ENCODE data around the gene CDADC1.

Gene CDADC1

DNA sequence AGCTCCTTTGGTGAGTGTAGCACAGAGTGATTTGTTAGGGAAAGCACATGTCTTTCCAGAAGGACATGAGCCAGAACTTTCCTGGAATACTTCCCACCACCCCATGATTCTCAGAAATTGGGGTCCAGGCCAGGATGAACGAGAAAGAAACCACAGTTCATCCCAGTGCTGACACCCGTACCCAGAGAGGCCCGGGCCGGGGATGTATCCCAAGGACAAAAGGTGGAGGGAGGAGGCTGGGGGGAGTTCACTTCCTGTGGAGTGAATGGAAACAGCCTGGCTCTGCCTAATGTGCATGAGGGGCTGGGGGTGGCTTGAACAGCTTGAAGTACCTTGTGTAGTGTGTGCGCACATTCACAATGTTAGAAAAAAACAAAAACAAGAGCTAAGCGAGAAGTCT lies 47.5 kb downstream of the CDADC1 start:
- no peak for DNase-seq (ENCODE audit: low spot score)

DNA sequence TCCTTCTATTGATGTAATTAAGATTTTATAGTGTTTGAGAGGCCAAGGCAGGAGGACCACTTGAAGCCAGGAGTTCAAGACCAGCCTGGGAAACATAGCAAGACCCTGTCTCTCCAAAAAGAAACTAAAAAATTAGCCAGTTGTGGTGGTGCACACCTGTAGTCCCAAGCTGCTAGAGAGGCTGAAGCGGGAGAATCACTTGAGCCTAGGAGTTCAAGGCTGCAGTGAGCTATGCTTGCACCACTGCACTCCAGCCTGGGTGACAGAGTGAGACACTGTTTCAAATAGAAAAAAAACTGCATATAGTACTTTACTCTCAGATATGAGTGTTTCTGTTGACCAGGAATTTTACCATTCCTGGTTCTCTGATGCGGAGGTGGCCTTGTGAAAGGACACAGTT lies 48.9 kb downstream of the CDADC1 start:
- DNase-seq (ENCODE audit: low spot score): no peak

DNA sequence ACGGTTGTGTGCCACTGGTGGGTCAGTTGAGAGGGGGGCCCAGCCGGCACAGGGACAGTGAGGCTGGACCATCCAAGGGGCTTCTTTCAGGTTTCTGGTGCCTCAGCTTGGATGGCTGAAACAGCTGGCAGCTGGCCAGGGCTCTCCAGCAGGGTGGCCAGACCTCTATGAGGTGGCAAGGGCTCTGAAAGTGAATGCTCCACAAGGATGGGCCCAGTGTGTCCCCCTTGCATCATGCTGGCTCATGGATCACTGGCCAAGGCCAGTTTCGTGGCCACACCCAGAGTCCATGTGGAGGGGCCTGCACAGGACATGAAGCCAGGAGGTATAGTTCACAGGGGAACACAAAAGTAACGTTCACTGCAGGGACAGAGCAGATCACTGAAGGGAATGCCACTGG lies 49.6 kb downstream of the CDADC1 start:
- no peak for DNase-seq (ENCODE audit: low spot score)

DNA sequence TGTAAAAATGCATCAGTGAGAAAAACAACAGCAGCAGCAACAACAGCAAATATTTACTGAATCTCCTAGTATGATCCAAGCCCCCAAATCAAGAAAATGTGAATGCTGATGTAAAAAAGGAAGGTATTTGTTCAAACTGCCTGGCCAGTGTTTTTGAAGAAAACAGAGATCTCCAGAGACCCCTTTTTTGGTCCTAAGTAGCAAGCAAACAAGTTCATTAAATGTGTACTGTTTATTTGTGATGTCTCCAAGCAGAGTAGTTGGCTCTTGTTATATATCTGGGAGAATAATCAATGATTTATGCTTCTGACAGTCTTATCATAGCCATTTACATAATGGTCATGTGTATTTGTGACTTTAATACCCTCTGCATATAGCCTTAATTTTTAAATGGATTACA lies 50.7 kb downstream of the CDADC1 start:
- no peak for DNase-seq (ENCODE audit: low spot score)

DNA sequence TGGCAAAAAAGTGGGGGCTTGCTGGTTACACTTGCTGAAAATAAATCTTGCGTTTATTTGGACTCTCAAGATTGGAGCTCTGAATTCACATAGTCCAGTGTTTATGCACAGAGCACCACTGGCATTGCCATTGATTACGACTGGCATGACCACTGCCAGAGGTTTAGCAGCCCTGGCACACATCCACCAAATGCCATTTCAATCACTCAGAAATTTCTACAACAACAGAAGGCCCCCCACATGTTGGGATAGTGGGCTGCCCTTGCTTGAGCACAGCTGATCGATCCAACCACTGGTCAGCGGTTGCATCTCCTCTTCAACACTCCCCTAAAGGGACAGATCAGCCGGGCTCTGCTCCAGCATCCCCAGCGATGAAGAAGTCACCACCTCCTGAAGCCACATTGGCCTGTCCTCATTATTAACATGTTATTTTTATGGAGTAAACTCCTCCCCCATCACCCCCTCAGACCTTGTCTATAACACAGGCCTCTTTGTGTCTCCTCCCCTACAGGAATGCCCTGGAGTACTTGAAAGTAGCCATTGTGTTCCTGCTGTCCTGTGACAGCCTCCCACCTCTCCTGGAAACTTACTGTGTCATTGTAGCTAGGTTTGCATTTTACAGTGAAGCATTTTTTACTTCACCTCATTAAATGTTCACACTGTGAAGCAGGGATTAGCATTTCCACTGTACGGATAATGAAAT lies 51.3 kb downstream of the CDADC1 start:
- DNase-seq (ENCODE audit: low spot score): no peak

DNA sequence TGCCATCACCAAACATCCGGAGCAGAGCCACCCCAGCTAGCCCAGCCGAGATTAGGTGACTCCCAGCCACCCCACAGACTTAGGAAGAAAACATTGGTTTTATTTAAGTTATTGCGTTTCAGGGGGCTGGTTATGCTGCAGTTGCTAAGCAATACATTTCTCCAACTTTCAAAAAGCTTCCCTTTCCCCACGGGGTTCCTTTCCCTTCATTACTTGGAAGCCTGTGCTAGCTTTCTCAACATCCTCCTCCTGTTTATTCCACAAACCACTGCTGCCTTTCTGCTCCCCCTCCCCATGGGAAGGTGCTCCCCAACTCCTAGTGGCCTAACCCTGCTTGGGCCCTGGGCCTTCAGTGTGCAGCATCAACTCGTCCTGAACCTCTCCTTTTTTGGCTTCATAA lies 52.6 kb downstream of the CDADC1 start:
- DNase-seq (ENCODE audit: low spot score): no peak

DNA sequence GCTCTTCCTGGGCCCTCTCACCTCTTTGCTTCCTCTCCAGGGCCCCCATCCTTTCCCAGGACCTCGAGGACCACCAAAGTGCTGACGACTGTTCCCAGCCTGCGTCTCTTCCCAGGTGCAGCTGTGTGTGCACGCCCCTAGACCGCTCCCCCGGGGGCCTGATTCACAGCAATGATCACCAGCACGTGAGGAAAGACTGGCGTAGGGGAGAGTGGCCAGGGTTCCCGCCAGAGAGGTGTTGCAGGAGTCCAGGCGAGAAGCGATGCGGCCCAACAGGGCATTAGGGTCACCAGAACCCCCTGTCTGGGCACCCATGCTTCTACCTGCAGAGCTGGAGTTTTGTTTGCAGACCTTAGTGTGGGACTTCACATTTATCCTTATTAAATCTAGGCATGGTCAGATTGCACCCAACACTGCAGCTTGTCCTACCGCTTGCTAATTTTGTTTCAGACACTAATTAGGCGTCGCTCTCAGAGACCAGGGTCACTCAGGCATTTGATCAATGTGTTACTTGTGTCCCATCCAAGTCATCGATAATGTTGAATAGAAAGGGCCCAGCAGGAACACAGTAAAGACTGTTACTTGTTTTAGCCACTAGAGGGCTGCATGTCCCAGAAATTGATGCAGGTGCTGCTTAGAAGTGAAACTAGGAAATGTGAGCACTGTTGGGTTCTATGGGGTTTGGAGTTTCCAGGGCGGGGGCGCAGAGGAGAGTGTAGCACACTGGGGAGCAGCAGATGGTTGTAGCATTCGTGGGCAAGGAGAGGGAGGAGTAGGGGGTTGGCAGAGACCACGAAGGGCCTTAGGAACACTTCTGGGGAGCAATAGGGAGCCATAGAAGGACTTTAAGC lies 53.2 kb downstream of the CDADC1 start:
- peak; percentile 90 for DNase-seq (ENCODE audit: low spot score)

DNA sequence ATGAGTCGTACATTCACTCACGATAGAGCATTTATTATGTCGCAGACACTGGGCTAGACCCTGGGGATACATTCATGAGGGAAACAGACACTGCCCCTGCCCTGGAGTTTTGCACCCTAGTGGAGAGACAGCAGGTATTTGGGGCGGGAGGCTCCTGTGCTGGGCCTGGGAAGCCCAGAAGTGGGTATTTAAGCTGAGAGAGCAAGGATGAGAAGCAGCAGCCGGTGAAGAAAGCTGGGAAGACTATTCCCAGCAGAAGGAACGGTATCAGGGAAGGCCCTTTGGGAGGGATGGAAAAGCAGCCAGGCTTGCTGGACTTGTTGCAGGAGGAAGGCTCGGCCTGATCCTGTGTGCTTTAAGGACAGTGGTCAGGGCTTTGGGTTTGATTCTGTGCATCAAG lies 54.5 kb downstream of the CDADC1 start:
- no peak for DNase-seq (ENCODE audit: low spot score)

DNA sequence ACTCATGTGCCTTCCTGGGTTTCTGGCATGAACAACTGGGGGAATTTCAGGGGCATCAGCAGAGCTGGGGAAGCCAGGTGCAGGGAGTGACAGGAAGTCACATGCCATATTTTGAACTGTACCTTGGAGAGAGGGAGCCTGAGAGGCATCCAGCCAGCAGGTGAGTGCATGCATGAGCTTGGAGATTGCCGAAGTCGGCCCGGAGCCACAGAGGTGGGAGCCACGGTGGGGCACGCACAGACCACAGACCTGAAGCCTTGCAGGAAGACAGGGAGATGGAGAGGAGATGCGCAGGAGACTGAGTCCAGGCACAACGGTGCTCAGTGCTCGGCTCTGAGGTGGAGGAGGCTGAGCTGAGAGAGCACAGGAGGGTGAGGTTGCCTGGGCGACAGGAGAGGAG lies 55.1 kb downstream of the CDADC1 start:
- no peak for DNase-seq (ENCODE audit: low spot score)

DNA sequence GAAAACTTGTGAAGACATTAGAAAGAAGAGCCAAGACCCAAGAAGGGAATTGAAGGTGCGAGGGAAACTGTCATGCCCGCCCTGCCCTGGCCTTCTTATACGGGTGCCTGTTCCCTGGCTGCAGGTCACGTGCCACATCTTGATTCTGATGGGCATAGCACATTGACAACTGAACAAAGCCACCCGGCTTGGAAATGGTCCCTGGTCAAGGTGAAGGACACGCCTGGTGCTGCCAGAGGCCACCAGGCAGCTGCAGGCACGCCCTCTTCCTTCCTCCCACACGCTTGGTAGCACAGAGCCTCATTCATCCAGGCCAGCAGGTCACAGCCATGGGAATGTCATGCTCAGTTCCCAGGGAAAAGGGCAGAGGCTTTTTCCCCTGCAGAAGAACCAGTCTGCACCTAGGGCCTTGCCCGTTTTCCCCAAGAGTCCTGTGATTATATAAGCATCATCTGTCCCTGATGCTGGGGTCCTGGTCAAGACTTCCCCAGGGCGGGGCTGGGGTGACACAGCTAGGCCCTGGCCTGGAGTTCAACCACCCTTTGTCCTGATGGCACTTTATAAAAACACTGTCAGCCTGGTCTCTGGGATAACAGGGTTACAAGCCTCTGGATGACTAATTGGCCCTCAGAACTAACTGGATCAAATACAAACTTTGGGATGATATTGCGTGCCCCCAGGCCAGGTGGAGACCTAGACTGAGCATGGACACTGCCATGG lies 56.0 kb downstream of the CDADC1 start:
- DNase-seq (ENCODE audit: low spot score): peak; percentile 63

DNA sequence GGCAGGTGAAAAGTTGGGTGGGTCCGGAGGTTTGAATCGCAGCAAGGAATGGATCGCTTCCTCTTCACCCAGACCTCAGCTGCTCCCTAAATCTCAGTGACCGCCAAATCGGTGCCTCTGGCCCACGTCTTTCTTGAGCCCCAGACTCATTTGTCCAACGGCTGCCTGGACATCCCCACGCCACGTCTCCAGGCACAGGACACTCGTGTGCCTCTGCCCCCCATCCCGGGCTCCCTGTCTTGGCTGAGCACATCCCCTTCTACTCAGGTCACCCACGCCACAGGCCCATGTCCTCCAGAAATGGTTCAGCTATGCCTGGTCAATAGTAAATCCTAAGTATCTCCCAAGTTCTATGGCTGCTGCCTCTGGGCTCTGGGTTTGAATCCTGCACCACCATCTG lies 56.6 kb downstream of the CDADC1 start:
- DNase-seq (ENCODE audit: low spot score): no peak

DNA sequence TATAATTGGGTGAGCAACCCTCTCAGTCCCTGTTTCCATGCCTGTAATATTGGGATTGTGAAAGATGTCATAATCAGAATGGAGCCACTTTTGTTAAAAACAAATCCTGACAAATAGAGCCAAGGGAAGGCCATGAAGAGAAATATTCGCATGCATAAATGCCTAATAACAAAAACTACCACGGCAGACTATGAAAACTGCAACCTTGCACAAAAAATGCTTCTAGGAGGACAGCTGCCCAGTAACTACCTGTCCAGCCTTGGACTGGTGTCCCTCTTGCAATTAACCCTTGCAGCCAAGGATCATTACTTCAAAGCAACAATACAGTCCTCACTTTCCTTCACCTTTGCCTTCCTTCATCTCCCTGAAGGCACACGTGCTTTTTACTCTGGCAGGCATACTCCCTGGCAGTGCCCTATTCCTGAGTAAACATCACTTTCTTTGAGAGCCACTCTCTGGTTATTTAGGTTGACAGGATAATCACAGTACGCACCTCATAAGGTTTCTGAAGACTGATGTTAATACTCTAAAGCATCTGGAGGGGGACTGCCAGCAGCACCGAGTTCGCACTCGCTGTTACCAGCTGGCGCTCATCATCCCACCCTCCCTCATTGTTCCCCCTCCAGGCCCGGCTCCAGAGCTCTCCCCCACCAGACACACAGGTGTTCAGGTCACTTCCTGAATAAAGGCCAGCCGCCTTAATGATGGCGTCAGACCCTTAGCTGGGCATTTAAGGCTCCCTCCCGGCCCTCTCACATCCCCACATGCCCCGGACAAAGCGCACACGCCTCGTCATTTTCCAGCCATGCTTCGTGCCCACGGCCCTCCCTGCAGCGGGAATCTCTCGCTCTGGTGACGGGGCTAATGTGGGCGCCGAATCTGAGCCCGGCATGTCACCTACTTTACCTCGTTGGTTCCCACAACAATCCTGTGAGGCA lies 57.3 kb downstream of the CDADC1 start:
- no peak for DNase-seq (ENCODE audit: low spot score)

DNA sequence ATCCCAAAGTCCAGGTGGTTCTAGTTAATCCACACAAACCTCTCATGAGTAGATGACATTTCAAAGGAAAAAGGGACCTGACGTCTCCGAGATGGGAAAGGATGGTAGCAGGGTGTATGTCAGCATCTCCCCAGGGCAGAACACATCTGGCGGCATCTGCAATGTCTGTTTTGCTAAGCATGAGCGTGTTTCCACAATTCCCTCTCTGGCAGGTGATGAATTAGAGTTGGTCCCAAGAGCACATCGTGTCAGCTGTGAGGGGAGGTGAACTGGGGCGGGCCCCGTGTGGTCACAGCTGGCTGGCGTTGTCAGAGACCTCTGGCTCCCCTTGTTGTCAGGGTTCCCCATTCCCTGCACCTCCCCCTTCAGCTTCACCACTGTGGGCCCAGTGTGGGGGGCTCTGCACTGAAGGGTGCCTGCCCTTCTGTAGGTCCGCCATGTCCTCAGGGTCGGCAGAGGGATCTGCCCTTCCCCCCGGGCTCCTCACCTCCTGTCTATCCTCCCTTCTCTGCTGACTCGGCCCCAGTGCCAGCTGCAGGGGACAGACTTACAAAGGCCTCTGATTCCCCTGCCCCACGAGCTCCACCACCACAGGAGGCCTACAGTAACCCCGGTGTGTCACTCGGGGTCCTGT lies 58.2 kb downstream of the CDADC1 start:
- DNase-seq (ENCODE audit: low spot score): no peak

DNA sequence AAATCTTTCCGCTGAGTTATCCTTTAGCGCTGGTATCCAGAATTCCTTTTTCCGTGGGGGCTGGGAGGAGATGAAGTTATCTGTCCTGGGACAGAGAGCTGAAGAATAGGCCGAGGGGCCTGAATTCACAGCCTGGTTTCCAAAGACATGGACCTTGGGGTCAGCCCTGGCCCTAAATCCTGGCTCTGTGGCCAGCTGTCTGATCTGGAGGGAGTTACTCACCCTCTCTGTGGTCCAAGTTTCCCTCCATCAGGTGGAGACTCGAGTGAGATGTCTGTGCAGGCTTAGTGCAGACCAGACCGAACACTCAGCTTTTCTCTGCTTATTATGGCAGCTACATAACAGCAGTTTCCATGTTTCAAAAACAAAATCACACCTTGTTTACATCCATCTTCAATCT lies 59.6 kb downstream of the CDADC1 start:
- no peak for DNase-seq (ENCODE audit: low spot score)

DNA sequence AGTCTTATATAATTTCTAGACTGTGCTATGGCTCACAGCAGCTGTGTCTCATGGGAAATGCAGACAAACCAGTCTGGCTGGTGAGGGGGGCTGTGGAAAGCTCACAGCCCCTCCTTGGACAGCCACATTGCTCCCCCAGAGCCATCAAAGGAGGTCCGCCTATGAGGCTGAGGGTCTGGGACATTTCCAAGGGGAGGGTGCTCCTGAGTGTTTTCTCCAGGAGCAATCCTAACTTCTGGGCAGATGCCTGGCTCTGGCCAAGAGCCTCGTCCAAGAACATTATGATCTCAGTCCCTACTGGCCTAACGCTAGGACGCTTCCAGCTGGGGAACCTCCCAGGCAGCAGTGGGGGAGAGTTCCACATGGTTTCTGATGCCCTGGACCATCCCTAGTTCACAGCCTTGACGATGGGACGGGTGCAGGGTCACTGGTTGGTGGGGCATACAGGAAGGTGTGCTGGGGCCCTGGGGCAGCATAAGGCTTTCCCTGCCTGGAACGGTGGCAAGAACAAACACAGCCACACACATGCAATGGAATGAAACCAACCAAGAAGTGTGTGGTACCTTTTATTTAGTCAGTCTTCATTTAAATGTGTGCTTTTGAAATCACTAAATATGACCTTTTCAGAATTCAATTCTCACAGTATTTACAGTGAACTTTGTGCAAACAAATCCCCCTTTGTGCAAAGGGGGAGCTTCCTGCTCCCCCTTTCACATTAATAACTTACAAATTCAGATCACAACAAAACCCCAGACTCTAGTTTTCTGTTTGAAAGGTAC lies 60.6 kb downstream of the CDADC1 start:
- peak; percentile 79 for DNase-seq (ENCODE audit: low spot score)

DNA sequence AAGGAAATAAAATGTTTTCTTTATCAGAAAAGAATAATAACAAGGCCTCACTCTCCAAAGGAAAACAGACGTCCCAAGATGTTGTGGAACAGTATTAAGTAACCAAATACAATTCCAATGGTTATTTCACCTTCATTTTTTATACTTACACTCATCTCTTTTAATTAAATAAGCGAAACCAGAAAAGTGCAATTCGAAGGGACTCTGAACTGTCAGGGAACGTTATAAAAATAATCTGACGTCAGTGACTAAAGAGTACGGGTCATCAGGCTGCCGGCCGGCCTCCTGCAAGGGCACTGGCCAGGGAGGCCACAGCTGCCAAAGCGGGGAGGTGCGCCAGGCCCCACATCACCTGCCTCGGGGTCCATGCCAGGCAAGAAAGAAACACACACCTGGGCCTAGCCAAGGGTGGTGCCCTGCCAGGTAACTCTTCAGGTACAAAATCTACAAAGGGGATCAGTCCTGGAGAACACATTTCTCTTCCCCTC lies 61.2 kb downstream of the CDADC1 start:
- DNase-seq (ENCODE audit: low spot score): no peak

DNA sequence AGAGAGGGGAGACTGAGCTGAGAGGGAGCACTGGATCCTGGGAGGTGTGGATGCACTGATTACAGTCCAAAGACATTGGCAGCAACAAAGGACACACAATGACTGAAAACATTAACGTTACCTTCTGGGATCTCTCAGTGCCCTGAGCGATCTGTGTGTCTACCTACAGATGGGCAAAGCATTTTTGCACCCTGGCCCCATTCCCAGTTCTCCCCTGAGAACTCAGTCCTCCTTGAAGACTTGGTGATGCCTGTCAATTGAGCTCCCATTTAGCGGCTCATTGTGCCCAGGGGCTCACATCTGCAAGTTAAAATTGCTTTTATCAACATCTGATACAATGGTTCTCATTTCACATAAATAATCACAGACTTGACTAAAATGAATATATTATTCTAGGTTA lies 62.5 kb downstream of the CDADC1 start:
- DNase-seq (ENCODE audit: low spot score): no peak

DNA sequence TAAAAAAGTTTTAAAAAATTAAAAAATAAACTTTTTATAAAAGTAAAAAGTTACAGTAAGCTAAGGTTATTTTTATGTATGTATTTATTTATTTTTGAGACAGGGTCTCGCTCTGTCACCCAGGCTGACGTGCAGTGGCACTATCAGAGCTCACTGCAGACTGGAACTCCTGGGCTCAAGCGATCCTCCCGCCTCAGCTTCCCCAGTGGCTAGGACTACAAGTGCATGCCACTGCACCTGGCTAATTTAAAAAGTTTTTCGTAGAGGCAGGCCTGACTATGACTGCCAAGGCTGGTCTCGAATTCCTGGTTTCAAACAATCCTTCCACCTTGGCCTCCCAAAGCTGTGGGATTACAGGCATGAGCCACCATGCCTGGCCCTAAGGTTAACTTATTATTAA lies 64.1 kb downstream of the CDADC1 start:
- DNase-seq (ENCODE audit: low spot score): no peak

DNA sequence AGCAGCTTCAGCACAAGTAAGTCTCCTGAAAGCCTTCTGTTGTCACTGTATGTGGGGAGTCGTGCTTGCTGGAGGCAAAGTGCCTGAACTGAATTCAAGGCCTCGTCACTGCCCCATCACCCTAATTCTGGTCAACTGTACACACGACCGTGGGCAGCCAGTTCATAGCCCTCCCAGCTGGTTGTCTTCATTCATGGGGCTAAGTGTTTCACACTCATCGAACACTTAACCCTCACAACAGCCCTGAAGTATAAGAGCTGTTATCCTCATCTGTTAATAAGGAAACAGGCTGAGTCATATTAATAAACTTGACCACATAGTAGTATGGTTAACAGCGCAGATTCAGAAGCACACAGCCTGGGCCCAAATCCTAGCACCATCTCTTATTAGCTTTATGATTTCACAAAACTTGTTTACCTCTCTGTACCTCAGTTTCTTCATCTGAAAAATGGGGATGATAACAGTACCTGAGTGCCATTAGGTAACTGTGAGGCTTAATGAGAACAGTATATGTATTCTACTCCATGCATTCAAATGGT lies 66.7 kb downstream of the CDADC1 start:
- DNase-seq (ENCODE audit: low spot score): no peak

DNA sequence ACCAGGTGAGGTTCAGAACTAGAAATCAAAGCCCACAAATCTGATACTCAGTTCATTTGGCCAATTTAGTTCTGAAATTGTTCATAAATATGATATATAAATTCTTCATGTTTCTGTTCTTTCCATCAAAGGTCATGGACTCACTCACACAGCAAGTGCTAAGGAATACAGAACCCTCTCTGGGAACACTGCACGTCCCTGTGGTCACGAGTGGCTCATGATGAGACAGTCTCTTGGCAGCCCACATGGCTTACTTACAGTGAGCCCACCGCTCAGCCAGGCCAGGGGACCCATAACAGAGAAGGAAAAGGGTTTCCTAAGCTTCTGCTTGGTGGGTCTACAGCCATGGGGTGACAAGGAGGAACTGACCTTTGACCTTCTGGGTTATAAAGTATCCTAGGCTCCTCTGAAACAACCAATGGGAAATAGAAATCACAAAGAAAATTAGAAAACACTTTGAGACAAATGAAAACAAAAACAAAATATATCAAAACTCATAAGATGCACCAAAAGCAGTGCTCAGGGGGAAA lies 67.4 kb downstream of the CDADC1 start:
- no peak for DNase-seq (ENCODE audit: low spot score)

Data from Ammon's horn (tissue), 1 donor.